Measurements from ENCODE around the gene USHBP1. TPM values are rescaled to one million over a fixed set of nuclear protein-coding genes. Genes with fewer than 3 reads are reported as not detected.

USHBP1 gene
- total and polyA plus RNA-seq, 3 donors from 2014 or later, result 2.0 to 5.6 (median 2.6) TPM

- H3K4me1 ChIP-seq, result peaks cover 12% of the 10 kb centered on the region
- H3K36me3 ChIP-seq (ENCODE audit: low read depth, missing control alignments), result no peaks in the 10 kb centered on the region
- peak overlapping the region in 1 of 2 donors; percentile 70 for H3K4me3 ChIP-seq
- no peak for DNase-seq
- no peaks in the 10 kb centered on the region for H3K9me3 ChIP-seq
- H3K27ac ChIP-seq, result no peak overlapping the region
- no peaks in the 10 kb centered on the region for H3K27me3 ChIP-seq
- TF ChIP-seq CTCF (IDR thresholded peaks at IDR 0.05) (no peak), POLR2A (IDR thresholded peaks at IDR 0.05) (no peak)
- 41 to 69% methylated on average over 10 of the region's 10 CpGs for WGBS, 2 donors
- intact Hi-C loops (cut with DNase I; ENCODE audit: low total_unique reads), result no loop called here
Observed at GRCh38 chr19:17225053-17225452, 39.5 kb downstream of the USHBP1 start.

GRCh38 chr19:17220207-17220758 lies 44.3 kb downstream of the USHBP1 start:
- peak overlapping the region; percentile 1 to 8 for H3K27ac ChIP-seq
- no peak overlapping the region for H3K4me3 ChIP-seq
- no peak for DNase-seq

GRCh38 chr19:17219286-17219685 lies 45.3 kb downstream of the USHBP1 start:
- Histone ChIP-seq H3K4me1 (peaks cover 20% of the 10 kb centered on the region), H3K27ac (no peak overlapping the region), H3K27me3 (no peaks in the 10 kb centered on the region), H3K9me3 (no peaks in the 10 kb centered on the region), H3K36me3 (ENCODE audit: low read depth, missing control alignments) (no peaks in the 10 kb centered on the region), H3K4me3 (no peak overlapping the region)
- DNase-seq, result no peak
- WGBS, 2 donors, result 94% methylated on average over 8 of the region's 8 CpGs
- intact Hi-C loops (cut with DNase I; ENCODE audit: low total_unique reads), result no loop called here
- TF ChIP-seq CTCF (IDR thresholded peaks at IDR 0.05), result no peak
- TF ChIP-seq POLR2A (IDR thresholded peaks at IDR 0.05), result no peak

More at GRCh38 chr19:17220207-17220758, 44.3 kb downstream of the USHBP1 start:
- intact Hi-C loops (cut with DNase I; ENCODE audit: low total_unique reads), result no loop called here
- Histone ChIP-seq H3K4me1 (peaks cover 15% of the 10 kb centered on the region), H3K27me3 (no peaks in the 10 kb centered on the region), H3K9me3 (no peaks in the 10 kb centered on the region), H3K36me3 (ENCODE audit: low read depth, missing control alignments) (no peaks in the 10 kb centered on the region)
- WGBS, 2 donors, result 30 to 55% methylated on average over 7 to 14 of the region's 14 CpGs
- TF ChIP-seq CTCF (IDR thresholded peaks at IDR 0.05), result no peak
- TF ChIP-seq POLR2A (IDR thresholded peaks at IDR 0.05), result no peak

- intact Hi-C loops (cut with DNase I; ENCODE audit: low total_unique reads), result no loop called here
- no peaks in the 10 kb centered on the region for H3K9me3 ChIP-seq
Observed at GRCh38 chr19:17216058-17216670, 48.4 kb downstream of the USHBP1 start.

More at GRCh38 chr19:17216058-17216670, 48.4 kb downstream of the USHBP1 start:
- Histone ChIP-seq H3K36me3 (ENCODE audit: low read depth, missing control alignments) (no peaks in the 10 kb centered on the region), H3K27ac (peak overlapping the region in 1 of 2 donors; percentile 92), H3K4me1 (peaks cover 20% of the 10 kb centered on the region), H3K4me3 (peak overlapping the region; percentile 74 to 87), H3K27me3 (no peaks in the 10 kb centered on the region)
- no peak for DNase-seq
- 39 to 66% methylated on average over 7 to 13 of the region's 13 CpGs for WGBS, 2 donors
- TF ChIP-seq POLR2A (IDR thresholded peaks at IDR 0.05) (no peak), CTCF (IDR thresholded peaks at IDR 0.05) (no peak)

Measured in testis (tissue), 3 donors.